Measurements from ENCODE around the gene FKBP4.

Gene FKBP4

GRCh38 chr12:2813214-2814185 lies 18.7 kb downstream of the FKBP4 start:
- DNase-seq: peak; percentile 32

GRCh38 chr12:2819810-2820209 lies 25.0 kb downstream of the FKBP4 start:
- no peak for DNase-seq

GRCh38 chr12:2820432-2820831 lies 25.7 kb downstream of the FKBP4 start:
- DNase-seq: no peak

- DNase-seq: no peak
These were observed 28.7 kb downstream of the FKBP4 start for GRCh38 chr12:2823483-2823882.

GRCh38 chr12:2824541-2824940 lies 29.8 kb downstream of the FKBP4 start:
- no peak for DNase-seq

GRCh38 chr12:2825132-2825531 lies 30.4 kb downstream of the FKBP4 start:
- DNase-seq: no peak

GRCh38 chr12:2826036-2826435 lies 31.3 kb downstream of the FKBP4 start:
- DNase-seq: no peak

GRCh38 chr12:2826721-2827515 lies 32.1 kb downstream of the FKBP4 start:
- DNase-seq: no peak

- DNase-seq: no peak
These were observed 34.5 kb downstream of the FKBP4 start for GRCh38 chr12:2829275-2829674.

GRCh38 chr12:2832550-2833127 lies 37.9 kb downstream of the FKBP4 start:
- no peak for DNase-seq

GRCh38 chr12:2833327-2833726 lies 38.6 kb downstream of the FKBP4 start:
- DNase-seq: no peak

GRCh38 chr12:2833810-2834209 lies 39.0 kb downstream of the FKBP4 start:
- DNase-seq: no peak

- DNase-seq: no peak
These were observed 40.1 kb downstream of the FKBP4 start, which contains the start of gene NRIP2 for GRCh38 chr12:2834581-2835491. NRIP2 (minus strand) TSS chr12:2835035; CDS start chr12:2834983, 52 bp downstream.

GRCh38 chr12:2835691-2836403 lies 41.1 kb downstream of the FKBP4 start:
- no peak for DNase-seq

GRCh38 chr12:2836574-2836973 lies 41.8 kb downstream of the FKBP4 start:
- DNase-seq: no peak

GRCh38 chr12:2841056-2841650 lies 46.4 kb downstream of the FKBP4 start:
- DNase-seq: no peak

- DNase-seq: no peak
These were observed 48.2 kb downstream of the FKBP4 start for GRCh38 chr12:2842948-2843347.

GRCh38 chr12:2844786-2845185 lies 50.0 kb downstream of the FKBP4 start:
- no peak for DNase-seq

- no peak for DNase-seq
These were observed 50.5 kb downstream of the FKBP4 start for GRCh38 chr12:2845280-2845679.

GRCh38 chr12:2851931-2852330 lies 57.2 kb downstream of the FKBP4 start:
- DNase-seq: no peak

- peak; percentile 21 for DNase-seq
These were observed 58.9 kb downstream of the FKBP4 start for GRCh38 chr12:2853626-2854025.

Measured in effector CD4-positive, alpha-beta T cell (primary cell).